ENCODE results near the gene SIN3B.

The SIN3B gene

GRCh38 chr19:16892868-16893685 is 63.9 kb downstream of the SIN3B start:
- TF ChIP-seq CTCF (IDR thresholded peaks at IDR 0.05; ENCODE audit: insufficient read depth, low read length, missing control alignments) = no peak
- CTCF ChIA-PET = interaction anchor here (0.9 kb wide), 1 partner anchor 23 kb away, joined by 4 read pairs; no protein-coding TSS in a partner anchor
- DNase-seq (ENCODE audit: low read depth, low spot score) = no peak
- H3K4me3 ChIP-seq (ENCODE audit: low read depth, low read length) = no peak overlapping the region
- POLR2A ChIA-PET = no interaction called here

DNA sequence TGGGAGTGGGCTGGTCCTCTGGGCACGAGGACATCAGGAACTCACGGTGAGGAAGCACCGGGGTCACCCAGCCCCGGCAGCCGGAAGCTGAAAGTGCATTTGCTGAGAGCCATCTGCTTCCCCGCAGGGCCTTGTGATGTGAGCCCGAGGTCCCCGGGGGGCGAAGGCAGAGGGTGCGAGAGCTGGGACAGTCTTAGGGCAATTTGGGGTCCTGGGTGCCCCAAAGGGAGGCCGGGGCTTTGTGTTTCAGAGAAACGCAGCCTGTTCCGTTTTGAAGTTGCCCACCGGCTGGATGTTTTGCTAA is 64.4 kb downstream of the SIN3B start:
- ChIA-PET CTCF (interaction anchor here (0.9 kb wide), 1 partner anchor 23 kb away, joined by 4 read pairs; no protein-coding TSS in a partner anchor), POLR2A (no interaction called here)
- TF ChIP-seq CTCF (IDR thresholded peaks at IDR 0.05; ENCODE audit: insufficient read depth, low read length, missing control alignments) = no peak
- no peak for DNase-seq (ENCODE audit: low read depth, low spot score)
- H3K4me3 ChIP-seq (ENCODE audit: low read depth, low read length) = no peak overlapping the region

DNA sequence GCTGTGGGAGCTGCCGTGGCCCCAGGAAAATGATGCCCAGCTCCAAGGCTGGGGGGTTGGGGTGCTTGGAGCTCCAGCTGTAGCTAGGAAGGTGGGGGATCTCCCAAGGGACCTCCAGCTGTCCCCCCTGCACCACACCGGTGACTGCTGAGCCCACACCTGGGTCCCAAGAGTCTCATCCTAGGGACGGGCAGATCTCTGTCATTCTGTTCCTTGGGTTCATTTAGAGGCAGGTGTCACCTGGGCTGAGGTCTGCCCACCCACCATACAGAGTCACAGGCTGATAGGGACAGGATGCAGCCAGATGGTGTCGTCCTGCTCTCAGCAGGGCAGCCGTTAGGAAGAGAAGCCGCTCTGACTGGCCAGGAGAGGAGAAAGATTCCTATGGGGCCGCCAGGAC is 64.9 kb downstream of the SIN3B start:
- H3K4me3 ChIP-seq (ENCODE audit: low read depth, low read length) = no peak overlapping the region
- TF ChIP-seq CTCF (IDR thresholded peaks at IDR 0.05; ENCODE audit: insufficient read depth, low read length, missing control alignments) = no peak
- ChIA-PET POLR2A (no interaction called here), CTCF (interaction anchor here (1.1 kb wide), 1 partner anchor 121 kb away, joined by 5 read pairs; no protein-coding TSS in a partner anchor)
- DNase-seq (ENCODE audit: low read depth, low spot score) = no peak

GRCh38 chr19:16895467-16896145 is 66.4 kb downstream of the SIN3B start:
- no peak for TF ChIP-seq CTCF (IDR thresholded peaks at IDR 0.05; ENCODE audit: insufficient read depth, low read length, missing control alignments)
- no peak for DNase-seq (ENCODE audit: low read depth, low spot score)
- H3K4me3 ChIP-seq (ENCODE audit: low read depth, low read length) = peak overlapping the region; percentile 49
- ChIA-PET CTCF (no interaction called here), POLR2A (no interaction called here)

DNA sequence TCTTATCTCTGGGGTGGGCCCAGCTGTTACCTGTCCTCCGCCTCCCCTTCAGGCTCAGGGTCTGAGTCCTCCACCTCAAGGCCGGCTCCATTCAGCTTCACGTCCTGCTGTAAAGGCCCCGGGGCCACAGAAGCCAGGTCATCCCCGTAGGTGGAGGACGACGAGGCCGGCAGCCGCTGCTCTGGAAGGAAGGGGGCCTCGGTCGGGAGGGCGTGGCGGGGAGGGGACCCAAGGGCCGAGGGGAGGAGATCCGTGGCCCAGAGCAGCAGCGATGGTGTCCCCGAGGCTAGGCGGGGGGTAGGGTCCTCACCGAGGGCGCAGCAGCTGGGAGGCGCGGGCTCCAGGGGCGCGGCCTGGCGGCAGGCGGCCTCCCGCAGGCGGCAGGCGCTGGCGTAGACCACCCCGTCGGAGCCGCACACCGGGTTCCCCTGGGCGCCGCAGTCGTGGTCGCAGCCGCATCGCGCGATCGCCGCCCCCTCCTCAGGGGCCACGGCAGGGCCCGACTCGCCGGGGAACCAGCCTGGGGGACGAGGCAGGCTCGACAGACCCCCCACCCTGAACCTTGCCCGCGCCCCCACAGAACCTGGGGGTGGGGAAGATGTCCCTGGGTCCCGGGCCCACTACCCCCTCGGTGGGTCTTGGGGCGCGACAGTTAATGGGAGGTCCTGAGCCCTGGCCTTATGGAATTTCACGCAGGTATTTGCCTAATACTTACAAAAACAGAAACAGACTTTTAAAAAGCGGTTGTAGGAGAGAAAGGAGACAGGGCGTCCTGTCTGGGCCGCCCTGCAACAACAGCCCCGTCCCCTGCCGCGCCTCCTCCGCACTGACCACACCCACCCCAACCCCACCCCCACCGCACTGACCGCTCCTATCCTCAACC is 67.2 kb downstream of the SIN3B start:
- TF ChIP-seq CTCF (IDR thresholded peaks at IDR 0.05; ENCODE audit: insufficient read depth, low read length, missing control alignments) = no peak
- ChIA-PET CTCF (no interaction called here), POLR2A (interaction anchor here (0.5 kb wide), 1 partner anchor 60 kb away, joined by 3 read pairs; no protein-coding TSS in a partner anchor)
- DNase-seq (ENCODE audit: low read depth, low spot score) = no peak
- H3K4me3 ChIP-seq (ENCODE audit: low read depth, low read length) = peak overlapping the region; percentile 49
